HG03354 (cell line): Measurements from ENCODE around the gene CCL27.
"Not testable (repeated sequence)": the region's sequence is repeated elsewhere in the genome, so short reads cannot be mapped to it uniquely, and the experiment has no call there.

Experiments
- ATAC-seq: cut with Tn5 transposase; IDR thresholded peaks from one replicate; pipeline ENCODE4 v1.9.1; 2021; ENCODE audit warnings: mild to moderate bottlenecking; ENCODE audit not compliant: unreplicated experiment, poor library complexity, severe bottlenecking

The CCL27 gene

DNA sequence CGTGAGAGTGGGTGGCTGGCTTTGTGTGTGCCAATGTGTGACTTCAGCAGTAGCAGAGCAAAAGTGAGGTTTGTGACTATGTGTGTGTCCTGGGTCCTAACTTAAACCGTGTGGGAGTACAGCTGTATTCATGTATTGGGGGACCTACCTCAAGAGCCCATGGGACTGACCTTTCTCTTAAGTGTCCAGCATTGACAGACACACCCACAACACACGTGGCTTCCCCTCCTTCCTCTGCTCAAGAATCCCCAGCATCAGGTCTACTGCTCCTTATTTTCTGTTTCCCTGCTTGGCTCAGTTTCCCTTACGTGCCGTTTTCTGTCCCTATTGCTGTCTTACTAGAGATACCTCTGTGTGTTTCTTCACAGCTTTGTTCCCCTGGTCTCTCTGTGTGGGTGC, 9.9 kb downstream of the CCL27 start:
- no peak for ATAC-seq

DNA sequence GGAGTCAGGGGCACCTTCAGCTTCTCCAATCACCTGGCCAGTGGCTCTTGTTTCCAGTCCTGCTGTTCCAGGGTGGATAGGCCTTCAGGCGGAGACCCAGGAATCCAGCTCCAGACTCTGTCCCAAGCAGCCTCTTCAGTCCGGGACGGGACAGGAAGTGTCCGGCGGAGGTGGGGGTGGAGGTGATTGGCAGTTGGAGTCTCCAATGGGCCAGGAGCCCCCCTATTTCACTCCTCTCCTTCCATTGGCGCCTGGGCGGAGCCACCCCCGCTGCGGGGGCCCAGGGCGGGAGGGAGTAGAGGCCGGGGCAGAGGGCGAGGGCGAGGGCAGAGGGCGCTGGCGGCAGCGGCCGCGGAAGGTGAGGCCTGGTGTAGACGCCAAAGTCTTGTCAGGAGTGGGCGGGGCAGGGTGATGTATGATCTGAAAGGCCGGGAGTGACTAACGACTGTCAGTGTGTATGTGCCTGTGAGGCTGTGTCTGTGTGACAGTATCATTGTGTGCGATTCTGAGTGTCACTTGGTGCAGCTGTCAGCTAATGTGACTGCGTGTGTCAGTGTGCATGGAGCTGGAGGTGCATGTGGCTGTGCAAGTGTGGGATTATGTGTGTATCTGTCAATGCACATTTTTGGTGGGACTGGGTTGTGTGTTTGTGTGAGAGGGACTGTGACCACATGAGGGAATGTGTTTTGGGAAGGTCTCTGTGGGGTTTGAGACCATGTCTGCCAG, 10.4 kb downstream of the CCL27 start, which contains the start of gene IL11RA:
Gene IL11RA, plus strand, starts transcription at position 310 of the 726 bp plus-strand sequence. CDS start 3,033 bp downstream, outside the sequence.
- peak; percentile 44 for ATAC-seq

DNA sequence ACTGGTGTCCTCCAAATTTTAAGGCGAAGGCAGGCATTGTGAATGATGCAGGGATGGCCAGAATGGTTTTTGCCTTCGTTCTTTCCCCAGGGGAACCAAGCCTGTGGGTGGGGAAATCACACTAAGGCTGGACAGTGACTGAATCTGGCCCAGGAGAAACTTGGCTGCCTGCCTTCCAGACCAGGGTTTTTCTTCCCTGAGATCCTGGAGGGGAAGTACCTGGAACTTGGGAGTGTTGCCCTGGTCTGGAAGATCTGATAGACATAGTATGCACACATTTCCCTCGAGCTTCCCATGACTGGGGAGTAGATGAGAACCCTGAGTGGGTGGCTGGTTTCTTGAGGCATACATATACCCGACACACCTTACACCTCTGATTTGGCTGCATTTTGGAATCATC, 11.1 kb downstream of the CCL27 start:
- no peak for ATAC-seq

DNA sequence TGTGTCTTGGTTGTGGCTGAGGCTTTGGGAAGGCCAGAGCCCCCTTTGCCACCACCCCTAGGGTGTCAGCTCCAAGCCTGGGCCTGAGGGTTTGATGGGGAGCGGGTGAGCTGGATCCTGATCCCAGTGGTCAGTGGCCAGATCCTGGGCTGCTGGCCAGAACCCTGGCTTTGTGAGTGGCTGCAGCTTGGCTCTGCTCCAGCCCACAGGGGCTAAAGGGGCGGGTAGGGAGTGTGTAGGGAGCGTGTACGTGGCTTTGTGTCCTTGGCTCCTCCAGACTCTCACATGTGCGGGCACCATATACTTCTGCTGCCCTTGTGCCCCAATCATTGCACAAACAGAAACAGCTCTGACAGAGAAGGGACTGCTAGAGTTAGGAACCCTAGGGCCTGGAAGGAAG, 11.6 kb downstream of the CCL27 start:
- no peak for ATAC-seq

DNA sequence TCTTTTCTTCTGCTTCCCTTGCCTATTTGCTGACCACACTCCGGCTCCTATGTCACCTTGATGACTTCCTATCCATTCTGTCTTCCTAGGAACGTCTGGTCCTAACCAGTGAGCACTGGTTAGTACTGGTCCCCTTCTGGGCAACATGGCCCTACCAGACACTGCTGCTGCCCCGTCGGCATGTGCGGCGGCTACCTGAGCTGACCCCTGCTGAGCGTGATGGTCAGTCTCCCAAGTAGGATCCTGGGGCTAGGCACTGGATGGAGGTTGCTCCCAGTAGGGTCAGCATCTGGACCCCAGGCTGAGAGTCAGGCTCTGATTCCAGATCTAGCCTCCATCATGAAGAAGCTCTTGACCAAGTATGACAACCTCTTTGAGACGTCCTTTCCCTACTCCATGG, 13.8 kb downstream of the CCL27 start:
- no peak for ATAC-seq

DNA sequence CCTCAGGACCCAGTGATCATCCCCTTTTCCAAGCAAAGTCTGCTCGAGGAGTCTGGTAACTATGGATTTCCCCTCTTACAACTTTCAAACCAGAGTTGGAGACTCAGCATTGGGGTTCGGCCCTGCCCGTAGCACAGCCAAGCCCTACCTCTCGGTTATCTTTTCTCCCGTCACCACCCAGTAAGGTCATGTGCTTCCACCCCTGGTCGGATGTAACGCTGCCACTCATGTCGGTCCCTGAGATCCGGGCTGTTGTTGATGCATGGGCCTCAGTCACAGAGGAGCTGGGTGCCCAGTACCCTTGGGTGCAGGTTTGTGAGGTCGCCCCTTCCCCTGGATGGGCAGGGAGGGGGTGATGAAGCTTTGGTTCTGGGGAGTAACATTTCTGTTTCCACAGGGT, 14.8 kb downstream of the CCL27 start:
- ATAC-seq = no peak

DNA sequence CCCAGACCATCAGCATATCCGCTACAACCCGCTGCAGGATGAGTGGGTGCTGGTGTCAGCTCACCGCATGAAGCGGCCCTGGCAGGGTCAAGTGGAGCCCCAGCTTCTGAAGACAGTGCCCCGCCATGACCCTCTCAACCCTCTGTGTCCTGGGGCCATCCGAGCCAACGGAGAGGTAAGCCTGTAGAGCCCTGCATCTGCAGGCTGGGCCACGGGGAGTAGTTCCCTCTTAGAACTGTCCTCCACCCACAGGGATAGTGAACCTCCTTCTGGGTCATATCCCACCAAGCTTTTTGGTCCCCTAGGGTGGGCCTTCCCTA, 15.4 kb downstream of the CCL27 start:
- no peak for ATAC-seq

DNA sequence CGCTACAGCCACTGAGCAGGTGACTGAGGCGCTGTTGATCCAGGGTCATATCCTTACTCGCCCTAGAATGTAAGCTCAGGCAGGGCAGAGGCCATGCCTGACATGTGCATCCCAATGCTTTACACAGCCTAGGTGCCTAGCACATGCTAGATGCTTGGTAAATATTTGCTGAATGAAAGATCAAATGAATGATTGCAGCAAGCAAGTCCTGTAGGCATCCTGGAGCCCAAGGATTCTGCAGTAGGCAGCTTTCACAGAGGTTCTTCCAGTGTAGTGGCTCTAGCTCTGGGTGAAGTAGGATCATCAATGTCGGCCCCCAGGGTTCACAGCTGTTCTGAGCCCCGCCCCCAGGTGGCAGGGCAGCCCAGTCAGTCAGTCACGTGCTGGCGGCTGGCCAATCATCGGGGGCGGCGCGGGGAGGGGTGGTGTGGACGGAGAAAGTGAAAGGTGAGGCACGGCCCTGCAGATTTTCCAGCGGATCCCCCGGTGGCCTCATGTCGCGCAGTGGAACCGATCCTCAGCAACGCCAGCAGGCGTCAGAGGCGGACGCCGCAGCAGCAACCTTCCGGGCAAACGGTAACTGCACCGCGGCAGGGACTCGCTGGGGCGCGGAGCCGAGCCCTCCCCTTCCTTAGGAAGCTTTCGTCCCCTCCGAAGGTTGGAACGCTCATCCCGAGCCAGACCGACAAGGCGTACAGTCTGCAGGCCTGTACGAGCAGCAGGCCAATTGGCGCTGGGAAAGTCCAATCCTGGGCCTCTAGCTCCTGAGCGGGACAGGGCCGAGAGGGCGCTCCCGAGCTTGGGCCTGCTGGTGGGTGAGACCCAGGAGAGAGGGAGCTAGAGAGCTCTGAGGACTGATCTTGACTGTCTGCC, 16.0 kb downstream of the CCL27 start, which contains the start of gene GALT:
Gene GALT, plus strand, starts transcription at position 465 of the 873 bp plus-strand sequence. Its CDS starts 30 bp downstream, at position 495.
- peak; percentile 92 for ATAC-seq

DNA sequence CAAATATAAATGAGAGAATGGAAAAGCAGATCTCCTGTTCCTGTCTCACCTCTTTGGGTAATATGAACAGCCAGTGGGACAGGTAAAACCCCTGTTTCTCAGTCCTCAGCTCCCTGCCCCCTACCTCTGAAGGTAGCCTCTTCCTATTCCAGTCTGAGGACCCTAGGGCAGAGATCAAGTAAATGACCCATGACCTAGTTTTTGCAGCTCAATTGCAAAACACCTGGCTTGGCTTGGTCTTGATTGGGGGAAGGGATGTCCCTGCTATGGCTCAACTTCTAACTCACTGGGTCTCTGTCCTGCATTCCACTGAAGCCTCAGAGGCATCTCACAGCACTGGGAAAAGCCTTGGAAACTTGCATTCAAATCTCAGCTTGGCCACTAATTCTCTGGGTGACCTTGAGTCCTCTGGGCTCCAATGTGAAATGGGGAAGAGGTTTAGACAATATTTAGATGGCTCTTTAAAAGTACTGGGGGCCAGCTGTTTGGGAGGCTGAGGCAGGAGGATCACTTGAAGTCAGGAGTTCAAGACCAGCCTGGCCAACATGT, 17.6 kb downstream of the CCL27 start:
- no peak for ATAC-seq

DNA sequence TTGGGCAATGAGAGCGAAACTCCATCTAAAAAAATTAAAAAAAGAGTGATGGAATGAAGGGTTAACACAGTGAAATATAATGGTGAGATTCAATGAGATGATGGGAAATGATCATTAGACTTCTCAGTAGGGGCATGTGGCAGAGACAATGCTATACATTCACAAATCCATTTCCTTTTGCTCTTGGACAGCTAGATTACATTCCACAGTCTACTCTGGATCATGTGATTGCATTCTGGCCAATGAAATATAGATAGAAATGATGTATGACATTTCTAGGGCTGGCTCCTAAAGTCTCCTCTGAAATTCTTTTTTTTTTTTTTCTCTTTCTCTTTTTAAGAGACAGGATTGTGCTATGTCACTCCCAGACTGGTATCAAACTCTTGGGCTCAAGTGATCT, 19.8 kb downstream of the CCL27 start:
- no peak for ATAC-seq

DNA sequence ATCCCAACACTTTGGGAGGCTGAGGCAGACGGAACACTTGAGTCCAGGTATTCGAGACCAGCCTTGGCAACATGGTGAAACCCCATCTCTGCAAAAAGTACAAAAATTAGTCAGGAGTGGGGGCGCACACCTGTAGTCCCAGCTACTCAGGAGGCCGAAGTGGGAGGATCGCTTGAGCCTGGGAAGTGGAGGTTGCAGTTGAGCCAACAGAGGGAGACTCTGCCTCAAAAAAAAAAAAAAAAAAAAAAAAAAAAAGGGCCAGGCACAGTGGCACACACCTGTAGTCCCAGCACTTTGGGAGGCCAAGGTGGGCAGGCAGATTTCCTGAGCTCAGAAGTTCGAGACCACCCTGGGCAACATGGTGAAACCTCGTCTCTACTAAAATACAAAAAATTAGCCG, 23.1 kb downstream of the CCL27 start:
- not testable (repeated sequence) for ATAC-seq

DNA sequence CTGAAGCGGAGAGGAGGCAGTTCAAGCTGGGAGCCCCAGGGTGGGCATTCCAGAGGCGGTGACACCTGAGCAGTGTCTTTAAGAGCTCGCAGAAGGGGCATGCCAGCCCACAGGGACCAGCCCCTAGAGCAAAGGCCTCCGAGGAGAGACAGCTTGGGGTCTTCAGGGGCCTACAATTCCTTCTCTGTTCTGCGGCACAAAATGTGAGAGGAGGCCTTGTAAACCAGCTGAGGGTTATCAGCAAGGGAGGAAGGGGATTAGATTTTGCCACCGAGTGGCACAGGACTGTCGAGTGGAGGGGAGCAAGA, 24.4 kb downstream of the CCL27 start:
- ATAC-seq = no peak

DNA sequence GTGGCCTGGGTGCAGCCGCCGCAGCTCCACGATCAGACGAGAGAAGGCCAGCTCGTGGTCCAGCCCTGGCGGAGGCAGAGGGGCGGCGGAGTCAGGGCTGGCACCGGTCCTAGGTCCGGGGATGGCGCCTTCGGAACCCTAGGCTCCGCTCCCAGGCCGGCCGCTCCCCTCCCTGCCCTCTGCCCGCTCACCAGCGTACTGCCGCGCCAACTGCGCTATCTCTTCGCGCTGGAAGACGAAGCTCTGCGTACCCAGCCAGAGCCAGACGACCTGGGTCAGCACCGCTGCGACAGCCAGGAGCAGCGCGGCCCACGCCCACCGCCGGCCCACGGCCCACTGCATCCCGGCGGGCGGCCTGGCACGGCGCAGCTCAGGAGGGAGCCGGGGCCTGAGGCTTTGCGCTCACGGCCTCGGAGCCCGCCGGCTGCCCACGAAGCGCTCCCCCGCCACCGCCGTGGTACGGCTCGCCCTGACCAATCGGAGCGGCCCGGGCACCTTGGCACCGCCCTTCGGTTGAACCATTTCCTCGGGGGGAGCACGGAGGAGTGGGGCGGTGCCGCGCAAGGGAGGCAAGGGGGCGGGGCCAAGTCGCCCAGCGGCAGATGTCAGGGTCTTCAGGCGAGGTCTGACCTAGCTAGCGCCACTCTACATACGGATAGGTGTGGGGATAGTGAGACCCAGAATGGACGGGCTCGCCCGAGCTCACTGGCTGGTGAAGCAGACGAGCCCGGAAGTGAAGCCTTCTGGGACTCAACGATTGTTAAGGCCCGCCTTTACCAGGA, 24.9 kb downstream of the CCL27 start, which contains the start of gene SIGMAR1:
Gene SIGMAR1, minus strand, starts transcription at position 432 of the 782 bp plus-strand sequence. Its CDS starts 90 bp downstream, at position 342.
- peak; percentile 86 for ATAC-seq

DNA sequence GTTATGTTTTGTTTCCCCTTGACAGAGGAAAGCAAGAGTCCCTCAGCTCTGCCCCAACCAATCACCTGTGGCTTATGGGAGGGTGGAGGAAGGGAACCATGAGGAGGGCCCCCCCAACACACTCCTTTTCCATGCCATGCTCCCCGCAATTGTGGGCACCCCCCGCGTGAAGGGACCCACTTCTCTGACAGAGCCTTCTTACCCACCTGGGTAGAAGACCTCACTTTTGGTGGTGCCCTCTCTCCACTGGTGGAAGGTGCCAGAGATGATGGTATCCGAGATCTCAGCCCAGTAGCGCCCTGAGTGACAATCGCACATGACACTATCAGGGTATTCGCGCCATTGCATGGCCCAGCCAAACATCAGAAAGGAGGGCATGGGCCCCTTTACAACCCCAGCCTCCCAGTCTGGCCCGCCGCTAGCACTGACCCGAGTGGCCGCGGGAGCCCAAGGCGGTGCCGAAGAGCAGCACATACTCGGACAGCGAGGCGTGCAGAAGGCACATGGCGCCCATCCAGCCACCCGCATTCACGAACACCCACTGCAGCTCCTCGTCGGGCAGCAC, 25.6 kb downstream of the CCL27 start:
- ATAC-seq = peak; percentile 2

DNA sequence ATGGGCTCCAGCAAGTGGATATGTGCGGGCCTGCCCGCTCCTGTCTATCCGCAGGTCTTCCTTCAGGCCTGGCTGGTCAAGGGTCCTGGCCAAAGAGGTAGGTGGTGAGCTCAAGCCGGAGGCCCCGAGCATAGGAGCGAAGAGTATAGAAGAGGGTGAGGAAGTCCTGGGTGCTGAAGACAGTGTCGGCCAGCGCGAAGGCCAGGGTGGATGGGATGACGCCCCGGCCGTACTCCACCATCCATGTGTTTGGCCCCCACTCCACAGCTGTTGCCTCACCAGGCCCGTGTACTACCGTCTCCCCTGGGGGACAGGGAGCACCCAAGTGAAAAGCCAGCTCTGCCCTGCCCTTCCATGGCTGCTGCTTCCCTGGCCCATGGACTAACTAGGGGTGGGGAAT, 26.9 kb downstream of the CCL27 start:
- ATAC-seq = no peak

DNA sequence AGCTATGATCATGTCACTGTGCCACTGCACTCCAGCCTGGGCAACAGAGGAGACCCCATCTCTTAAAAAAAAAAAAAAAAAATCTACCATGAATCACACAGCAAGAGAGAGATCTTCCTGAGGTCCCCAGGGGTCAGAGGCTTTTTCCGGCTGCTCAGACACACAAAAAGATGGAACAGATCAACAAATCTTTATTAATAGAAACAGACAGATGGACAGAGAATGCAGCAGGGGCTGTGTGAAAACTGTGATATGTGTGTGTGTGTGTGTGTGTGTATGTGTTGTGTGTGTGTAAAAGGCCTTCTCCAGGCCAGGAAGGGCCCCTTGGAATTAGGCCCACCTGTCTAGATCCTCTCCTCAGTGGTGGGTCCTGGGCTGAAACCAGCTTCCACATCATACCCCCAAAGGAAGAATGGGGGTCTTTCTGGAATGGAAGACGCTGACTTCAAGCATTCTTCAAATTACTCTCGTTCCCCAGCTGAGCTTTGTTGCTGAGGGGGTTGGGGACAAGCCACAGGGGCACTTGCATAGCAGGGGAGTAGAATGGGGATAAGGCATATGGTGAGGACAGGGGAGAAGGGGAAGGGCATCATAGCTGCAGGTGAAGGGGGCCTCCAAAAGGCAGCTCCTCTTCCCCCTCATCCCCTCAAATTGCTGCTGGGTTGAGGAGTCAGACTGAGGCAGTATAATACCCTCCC, 27.8 kb downstream of the CCL27 start:
- no peak for ATAC-seq

DNA sequence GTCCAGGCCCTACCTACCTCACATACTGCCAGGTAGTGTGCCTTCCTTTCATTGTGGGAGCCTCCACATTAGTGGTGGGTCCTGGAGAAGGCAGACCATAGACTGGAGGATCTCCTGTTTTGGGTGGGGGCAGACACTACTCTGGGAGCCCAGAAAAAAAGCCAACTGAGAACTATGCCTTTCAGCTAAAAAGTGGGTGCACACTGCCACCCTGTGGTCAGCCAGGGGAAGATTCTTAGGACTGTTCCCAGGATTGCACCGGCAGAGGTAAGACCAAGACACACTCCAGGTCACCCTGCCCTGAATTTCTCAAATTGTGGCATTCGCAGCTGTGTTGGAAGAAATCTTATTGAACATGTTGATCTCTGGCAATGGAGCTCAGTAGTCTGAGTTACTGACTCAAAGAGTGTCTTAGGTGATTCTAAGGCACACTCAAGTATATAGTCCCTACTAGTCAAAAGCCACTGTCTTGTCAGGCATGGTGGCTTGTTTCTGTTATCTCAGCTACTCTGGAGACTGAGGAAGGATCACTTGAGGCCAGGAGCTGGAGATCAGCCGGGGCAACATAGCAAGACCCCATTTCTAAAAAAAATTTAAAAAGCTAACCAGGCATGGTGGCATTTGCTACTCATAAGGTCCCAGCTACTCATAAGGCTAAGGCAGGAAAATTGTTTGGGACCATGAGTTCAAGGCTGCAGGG, 28.5 kb downstream of the CCL27 start:
- ATAC-seq = peak; percentile 44

DNA sequence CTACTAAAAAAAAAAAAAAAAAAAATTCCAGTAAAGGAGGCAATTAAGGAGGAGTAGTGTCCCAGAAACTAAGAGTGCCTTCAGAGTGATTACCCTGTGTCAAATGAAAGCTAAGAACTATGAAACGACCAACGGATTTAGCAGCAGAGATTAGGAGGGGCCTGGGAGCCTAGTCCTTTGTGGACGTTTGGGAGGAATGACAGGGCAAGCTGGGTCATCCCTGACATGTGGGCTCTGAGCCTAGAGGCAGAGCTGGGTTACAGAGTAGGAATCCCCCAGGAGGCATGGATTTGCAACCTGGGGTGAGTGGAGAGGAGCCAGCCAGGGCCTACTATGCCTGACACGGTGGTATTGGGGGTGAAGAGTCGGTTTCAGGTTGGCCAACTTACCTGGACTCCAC, 29.3 kb downstream of the CCL27 start:
- ATAC-seq = no peak
